Activated CD8-positive, alpha-beta memory T cell treated with anti-CD3 and anti-CD28 coated beads, Interleukin-2, amount 50 U/mL, for 24 hours (primary cell): ENCODE data around the gene NAA16.
"Not testable (repeated sequence)": the region's sequence is repeated elsewhere in the genome, so short reads cannot be mapped to it uniquely, and the experiment has no call there.

Experiments used
- DNase-seq: peaks from one replicate; pipeline ENCODE4 v3.0.0-alpha.2; 2020; ENCODE audit errors: extremely low read depth

Gene NAA16

GRCh38 chr13:41310963-41311405 is at the start of gene NAA16:
NAA16 (plus strand) TSS chr13:41311267; CDS start chr13:41311529, 262 bp downstream.
- DNase-seq = peak; percentile 93

DNA sequence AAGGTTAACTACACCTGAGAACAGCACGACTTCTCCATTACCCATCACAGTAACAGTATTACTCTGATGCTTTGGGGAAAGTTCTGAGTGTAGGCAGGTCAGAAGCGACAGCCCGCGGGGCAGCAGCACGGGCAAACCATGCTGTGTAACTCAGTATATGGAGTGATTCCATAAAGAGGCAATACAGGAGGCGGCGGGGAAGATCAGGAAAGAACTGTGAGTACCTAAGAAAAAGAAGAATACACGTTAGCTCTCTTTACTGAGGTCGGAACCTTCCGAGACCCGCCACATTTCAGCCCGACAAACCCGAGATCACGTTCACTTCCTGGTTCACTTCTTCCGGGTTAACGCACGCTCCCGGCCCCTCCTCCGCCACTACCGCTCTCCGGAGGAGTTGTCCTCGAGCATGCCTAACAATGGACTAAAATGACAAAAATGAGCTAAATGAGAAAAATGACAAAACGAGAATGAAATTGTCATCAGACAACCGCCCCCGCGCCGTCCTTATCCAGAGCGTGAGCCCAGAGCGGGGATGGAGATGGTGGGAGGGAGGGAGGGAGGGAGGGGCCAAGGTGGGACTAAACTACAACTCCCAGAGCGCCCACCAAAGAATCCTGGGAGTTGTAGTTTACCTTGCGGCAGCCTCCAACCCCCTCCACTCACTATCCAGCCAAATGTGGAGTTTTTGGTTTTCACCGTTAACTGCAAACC is 47.7 kb upstream of the NAA16 start, which contains the start of gene MTRF1:
TSS of gene MTRF1 (minus strand) at position 316 of the 711 bp plus-strand sequence. CDS start 2,669 bp downstream, outside the sequence.
- DNase-seq = peak; percentile 41

GRCh38 chr13:41267106-41267505 is 44.0 kb upstream of the NAA16 start:
- no peak for DNase-seq

DNA sequence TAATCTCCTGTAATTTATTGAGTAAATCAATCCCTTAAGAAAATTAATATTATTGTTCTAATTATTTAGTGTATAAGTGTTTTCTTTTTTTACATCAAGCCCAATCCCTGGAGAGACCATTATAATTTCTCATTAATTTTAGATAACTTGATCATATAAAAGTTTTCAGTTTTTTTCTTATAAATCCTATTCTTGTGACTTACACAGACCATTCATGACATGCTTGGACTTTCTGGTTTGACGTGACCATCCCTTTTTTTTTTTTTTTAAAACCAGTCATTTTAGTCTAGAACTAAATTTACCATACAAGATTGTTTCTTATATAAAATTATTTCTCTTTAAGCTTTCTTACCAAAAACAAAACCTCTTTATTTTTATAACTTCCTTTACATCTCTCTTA is 42.3 kb upstream of the NAA16 start:
- DNase-seq = no peak

GRCh38 chr13:41271456-41272285 is 39.4 kb upstream of the NAA16 start:
- DNase-seq = no peak

DNA sequence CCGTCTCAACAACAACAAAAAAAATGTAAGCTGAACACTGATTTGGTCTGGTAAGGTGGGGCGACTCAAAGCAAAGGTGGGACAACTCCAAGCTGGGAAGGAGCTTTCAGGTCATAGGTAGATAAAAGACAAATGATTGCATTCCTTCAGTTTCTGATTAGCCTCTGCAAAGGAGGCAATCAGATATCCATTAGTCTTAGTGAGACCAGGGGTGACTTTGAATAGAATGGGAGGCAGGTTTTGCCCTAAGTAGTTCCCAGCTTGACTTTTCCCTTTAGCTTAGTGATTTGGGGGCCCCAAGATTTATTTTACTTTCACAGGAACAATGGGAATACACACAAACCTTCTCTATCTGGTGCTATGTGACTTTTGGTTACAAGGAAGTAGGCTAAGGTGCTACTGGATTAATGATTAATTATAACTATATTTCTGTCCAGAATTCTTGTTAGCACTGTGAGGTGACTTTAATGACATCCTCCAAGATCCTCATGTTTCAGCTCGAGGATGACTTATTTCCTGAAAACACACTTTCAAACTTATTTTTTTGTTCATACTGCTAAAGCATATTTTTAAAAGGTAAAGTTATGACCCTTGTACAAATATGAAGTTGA is 37.1 kb upstream of the NAA16 start:
- no peak for DNase-seq

DNA sequence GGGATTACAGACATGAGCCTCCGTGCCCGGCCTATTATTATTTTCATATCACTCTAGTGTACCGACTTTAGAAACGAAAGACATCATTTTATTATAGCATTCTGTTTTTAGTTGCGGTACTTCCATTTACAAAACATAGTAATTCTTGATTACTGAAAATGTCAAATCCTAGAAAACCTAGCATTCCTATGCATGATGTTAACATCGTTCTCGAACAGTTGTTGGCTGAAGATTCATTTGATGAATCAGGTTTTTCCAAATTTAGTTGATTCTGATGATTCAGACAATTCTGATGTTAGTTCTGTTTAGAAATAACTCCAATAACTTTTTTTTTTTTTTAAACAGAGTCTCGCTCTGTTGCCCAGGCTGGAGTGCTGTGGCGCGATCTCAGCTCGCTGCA is 36.2 kb upstream of the NAA16 start:
- no peak for DNase-seq

DNA sequence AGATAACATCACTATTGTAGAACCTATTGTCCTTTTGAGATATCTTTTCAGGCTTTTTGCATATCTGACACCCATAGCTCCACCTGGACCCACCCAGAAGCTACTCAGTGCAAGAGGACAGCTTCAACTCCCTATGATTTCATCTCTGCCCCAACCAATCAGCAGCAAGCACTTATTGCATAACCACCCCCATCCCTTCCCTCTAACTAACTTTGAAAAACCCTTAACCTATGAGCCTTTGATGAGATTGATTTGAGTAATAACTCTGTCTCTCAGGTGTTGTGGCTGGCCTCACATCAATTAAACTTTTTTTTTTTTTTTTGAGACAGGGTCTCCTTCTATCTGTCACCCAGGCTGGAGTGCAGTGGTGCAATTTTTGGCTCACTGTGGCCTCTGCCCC is 34.2 kb upstream of the NAA16 start:
- DNase-seq = no peak

DNA sequence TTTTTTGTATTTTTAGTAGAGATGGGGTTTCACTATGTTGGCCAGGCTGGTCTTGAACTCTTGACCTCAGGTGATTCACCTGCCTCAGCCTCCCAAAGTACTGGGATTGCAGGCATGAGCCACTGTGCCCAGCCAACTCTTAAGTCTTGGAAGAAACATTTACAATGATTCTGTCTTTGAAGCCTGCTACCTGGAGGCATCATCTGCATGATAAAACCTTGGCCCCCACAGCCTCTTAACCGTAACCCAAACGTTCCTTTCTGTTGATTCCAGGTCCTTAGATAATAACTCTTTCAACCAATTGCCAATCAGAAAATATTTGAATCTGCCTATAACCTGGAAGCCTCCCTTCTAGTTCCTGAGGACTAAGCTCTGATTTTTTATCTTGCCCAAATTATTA is 31.9 kb upstream of the NAA16 start:
- DNase-seq = not testable (repeated sequence)

- no peak for DNase-seq
Observed at GRCh38 chr13:41282129-41282571, 28.9 kb upstream of the NAA16 start.

- DNase-seq = no peak
Observed at GRCh38 chr13:41284512-41285288, 26.4 kb upstream of the NAA16 start.

DNA sequence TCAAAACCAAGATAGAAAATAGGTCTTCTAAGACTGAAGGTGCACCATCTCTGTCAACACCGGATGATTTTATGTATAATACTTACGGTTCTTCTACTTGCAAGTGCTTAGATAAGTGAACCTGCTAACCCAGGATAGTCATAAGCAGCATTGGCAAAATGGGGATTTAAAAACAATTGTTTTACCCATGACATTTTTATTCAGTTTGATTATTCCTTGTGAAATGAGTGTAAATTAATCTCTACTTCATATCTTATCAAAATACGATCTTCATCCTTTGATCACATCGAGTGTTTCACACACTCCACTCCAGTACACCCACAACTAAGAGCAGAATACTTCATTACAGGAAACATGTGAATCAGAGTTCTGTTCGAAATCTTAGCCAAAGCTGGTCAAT is 24.7 kb upstream of the NAA16 start:
- no peak for DNase-seq

- DNase-seq = no peak
Observed at GRCh38 chr13:41289463-41289881, 21.6 kb upstream of the NAA16 start.

- DNase-seq = no peak
Observed at GRCh38 chr13:41291246-41291645, 19.8 kb upstream of the NAA16 start.

DNA sequence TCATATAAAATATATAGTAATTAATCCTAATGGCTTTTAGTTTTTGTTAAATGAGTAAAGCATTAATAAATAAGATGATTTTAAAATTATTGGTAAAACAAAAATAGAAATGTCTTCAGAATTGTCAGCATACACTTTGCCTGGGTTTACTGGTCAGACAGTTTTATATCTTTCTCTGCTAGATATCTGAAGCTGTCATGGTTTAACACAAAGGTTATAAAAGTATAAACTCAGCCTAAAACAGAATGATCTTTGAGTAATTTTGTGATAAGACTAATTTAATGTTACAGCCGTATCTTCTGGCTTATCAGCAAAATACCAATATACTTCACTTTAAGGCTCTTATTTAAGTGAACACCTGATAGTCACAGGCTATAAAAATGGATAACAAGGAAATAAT is 17.8 kb upstream of the NAA16 start:
- DNase-seq = no peak

GRCh38 chr13:41294914-41295313 is 16.2 kb upstream of the NAA16 start:
- no peak for DNase-seq

DNA sequence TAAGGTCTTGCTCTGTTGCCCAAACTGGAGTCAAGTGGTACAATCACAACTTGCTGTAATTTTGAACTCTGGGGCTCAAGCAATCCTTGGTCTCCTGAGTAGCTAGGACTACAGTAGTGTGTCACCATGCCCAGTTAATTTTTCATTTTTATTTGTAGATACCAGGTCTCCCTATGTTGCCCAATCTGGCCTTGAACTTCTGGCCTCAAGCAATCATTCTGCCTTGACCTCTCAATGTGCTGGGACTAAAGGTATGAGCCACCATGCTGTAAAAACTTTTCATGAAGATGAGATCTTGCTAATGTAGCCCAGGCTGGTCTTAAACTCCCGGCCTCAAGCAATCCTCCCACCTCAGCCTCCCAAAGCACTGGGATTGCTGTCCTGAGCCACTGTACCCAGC is 15.1 kb upstream of the NAA16 start:
- DNase-seq = no peak

GRCh38 chr13:41296879-41297646 is 14.0 kb upstream of the NAA16 start:
- DNase-seq = no peak

- DNase-seq = no peak
Observed at GRCh38 chr13:41299316-41300094, 11.6 kb upstream of the NAA16 start.

DNA sequence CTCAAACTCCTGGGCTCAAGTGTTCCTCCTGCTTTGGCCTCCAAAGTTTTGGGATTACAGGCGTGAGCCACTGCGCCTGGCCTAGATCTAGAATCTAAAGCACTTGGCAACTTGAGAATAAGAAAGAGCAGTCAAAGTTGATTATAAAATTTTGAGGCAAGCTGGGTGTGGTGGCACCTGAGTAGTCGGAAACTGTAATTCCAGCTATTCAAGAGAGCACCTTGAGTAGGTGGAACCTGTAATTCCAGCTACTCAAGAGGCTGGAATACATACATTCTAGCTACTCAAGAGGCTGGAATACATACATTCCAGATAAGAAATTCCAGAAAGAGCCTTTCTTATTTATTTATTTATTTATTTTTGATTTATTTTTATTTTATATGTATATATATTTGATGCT is 8.3 kb upstream of the NAA16 start:
- no peak for DNase-seq
